ENCODE results near the gene STK24. TPM values are rescaled to one million over a fixed set of nuclear protein-coding genes. Genes with fewer than 3 reads are reported as not detected.

STK24 gene
- total RNA-seq, 2 experiments from 2014 or later: 60.4 to 88.7 TPM

DNA sequence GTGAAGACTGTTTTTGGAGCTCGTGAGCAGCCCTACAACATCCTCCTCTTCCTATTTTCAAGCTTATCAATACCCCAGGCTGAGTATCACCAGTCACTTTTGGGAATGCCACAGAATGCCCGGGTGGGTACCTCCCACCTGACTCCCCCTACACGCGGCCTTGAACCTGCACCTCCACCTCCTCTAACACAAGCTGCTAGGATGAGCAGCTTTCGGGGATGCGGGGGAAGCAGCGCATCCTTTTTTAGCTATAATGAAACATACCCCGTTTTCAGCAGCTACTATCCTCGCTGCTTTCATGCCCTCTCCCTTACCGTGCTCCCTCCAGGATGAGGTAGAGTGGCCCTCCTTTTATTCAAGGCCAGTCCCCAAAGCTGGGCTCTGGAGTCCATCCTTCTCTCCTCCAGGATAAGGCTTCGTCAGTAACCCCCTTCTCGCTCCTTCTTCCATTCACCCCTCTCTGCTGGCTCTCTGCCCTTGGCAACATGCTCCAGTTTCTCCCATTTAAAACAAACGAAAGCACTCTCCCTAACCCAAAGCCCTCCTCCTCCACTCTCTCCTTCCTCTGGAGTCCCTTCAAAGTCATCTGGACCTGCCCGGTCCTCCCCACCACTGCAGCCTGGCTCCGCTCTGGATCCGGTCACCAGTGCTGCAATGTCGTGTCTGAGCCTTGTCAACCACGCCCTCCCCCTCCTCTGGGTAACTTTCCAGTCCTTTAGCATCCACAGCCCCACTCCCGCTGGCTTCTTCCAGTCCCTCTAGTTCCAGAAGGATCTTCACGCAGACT lies 55.3 kb downstream of the STK24 start:
- Histone ChIP-seq H3K4me1 (ENCODE audit: insufficient read depth, low read length, poor library complexity, severe bottlenecking) (peaks cover 28% of the 10 kb centered on the region), H3K4me2 (ENCODE audit: low read length) (no peak overlapping the region), H3K27ac (ENCODE audit: low read depth, low read length, poor library complexity, severe bottlenecking) (no peak overlapping the region), H3K9me2 (ENCODE audit: insufficient read depth, low read length) (no peaks in the 10 kb centered on the region), H3K9me3 (ENCODE audit: low read length) (no peaks in the 10 kb centered on the region), H2AFZ (ENCODE audit: low read length) (no peak overlapping the region), H3K79me2 (ENCODE audit: insufficient read depth, low read depth, low read length) (peaks cover 39% of the 10 kb centered on the region), H3K36me3 (ENCODE audit: insufficient read depth, low read length) (peaks cover 16% of the 10 kb centered on the region), H4K20me1 (ENCODE audit: insufficient read depth, low read length) (peaks cover 4% of the 10 kb centered on the region; the same call in 1 of the 2 replicates), H3K4me3 (ENCODE audit: low read depth, low read length, poor library complexity, severe bottlenecking) (no peak overlapping the region)
- POLR2A ChIA-PET: interaction anchor here (0.6 kb wide), 1 partner anchor 31 kb away, joined by 4 read pairs; no protein-coding TSS in a partner anchor
- TF ChIP-seq EZH2phosphoT487 (IDR thresholded peaks at IDR 0.05; ENCODE audit: borderline replicate concordance, low read depth, low read length): no peak
- TF ChIP-seq, protein P1, sequence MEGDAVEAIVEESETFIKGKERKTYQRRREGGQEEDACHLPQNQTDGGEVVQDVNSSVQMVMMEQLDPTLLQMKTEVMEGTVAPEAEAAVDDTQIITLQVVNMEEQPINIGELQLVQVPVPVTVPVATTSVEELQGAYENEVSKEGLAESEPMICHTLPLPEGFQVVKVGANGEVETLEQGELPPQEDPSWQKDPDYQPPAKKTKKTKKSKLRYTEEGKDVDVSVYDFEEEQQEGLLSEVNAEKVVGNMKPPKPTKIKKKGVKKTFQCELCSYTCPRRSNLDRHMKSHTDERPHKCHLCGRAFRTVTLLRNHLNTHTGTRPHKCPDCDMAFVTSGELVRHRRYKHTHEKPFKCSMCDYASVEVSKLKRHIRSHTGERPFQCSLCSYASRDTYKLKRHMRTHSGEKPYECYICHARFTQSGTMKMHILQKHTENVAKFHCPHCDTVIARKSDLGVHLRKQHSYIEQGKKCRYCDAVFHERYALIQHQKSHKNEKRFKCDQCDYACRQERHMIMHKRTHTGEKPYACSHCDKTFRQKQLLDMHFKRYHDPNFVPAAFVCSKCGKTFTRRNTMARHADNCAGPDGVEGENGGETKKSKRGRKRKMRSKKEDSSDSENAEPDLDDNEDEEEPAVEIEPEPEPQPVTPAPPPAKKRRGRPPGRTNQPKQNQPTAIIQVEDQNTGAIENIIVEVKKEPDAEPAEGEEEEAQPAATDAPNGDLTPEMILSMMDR (conservative IDR thresholded peaks at IDR 0.05; ENCODE audit: low read length): no peak
- BruUV-seq (replicated peaks): no TSS peak
- no peak for DNase-seq (ENCODE audit: low spot score)
- CTCF ChIA-PET (ENCODE audit: unreplicated experiment): no interaction called here
- intact Hi-C loops (cut with micrococcal nuclease; ENCODE audit: unreplicated experiment): no loop called here

DNA sequence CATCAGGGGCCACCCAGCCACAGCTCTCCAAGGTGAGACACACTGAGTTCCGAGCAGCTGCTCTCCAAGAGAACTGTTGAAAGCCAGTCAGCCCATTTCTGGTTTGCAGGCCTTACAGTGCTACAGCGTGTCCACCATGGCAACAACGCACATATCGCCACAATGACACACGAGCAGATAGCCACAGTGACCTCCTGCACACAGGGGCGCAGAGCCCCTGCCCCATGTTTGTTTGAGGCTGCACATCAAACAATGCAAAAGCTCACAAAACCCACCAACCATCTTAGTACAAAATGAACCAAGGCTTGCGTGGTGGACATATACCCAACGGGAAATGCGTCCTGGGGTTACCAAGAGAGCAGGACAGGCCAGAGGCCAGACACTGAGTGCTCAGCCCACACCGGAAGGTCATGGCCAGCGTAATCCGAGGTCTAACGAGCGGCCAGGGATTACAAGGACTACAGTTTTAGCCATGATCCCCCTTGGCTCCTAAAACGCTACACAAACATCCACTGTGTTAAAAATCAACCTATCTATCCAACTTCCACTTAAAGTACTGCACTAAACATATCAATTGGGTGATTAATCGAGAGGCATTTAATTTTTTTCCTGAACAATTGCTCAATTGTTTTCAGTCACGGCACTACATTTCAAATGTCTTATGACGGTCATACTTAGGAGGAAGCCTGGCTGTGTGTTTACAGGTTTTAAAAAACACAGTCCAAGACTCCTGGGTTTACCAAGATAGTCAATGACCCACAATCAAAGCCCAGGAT lies 56.0 kb downstream of the STK24 start:
- peaks cover 4% of the 10 kb centered on the region; the same call in 1 of the 2 replicates for H4K20me1 ChIP-seq (ENCODE audit: insufficient read depth, low read length)
- CTCF ChIA-PET (ENCODE audit: unreplicated experiment): no interaction called here

More for the DNA sequence above, 56.0 kb downstream of the STK24 start:
- Histone ChIP-seq H3K4me2 (ENCODE audit: low read length) (no peak overlapping the region), H3K9me3 (ENCODE audit: low read length) (no peaks in the 10 kb centered on the region), H3K79me2 (ENCODE audit: insufficient read depth, low read depth, low read length) (peaks cover 35% of the 10 kb centered on the region), H3K4me1 (ENCODE audit: insufficient read depth, low read length, poor library complexity, severe bottlenecking) (peaks cover 27% of the 10 kb centered on the region), H3K36me3 (ENCODE audit: insufficient read depth, low read length) (peaks cover 24% of the 10 kb centered on the region), H2AFZ (ENCODE audit: low read length) (no peak overlapping the region), H3K4me3 (ENCODE audit: low read depth, low read length, poor library complexity, severe bottlenecking) (no peak overlapping the region), H3K9me2 (ENCODE audit: insufficient read depth, low read length) (no peaks in the 10 kb centered on the region), H3K27ac (ENCODE audit: low read depth, low read length, poor library complexity, severe bottlenecking) (no peak overlapping the region)
- DNase-seq (ENCODE audit: low spot score): no peak
- no peak for TF ChIP-seq EZH2phosphoT487 (IDR thresholded peaks at IDR 0.05; ENCODE audit: borderline replicate concordance, low read depth, low read length)
- TF ChIP-seq, protein P1 (conservative IDR thresholded peaks at IDR 0.05; ENCODE audit: low read length): no peak
- POLR2A ChIA-PET: interaction anchor here (1.3 kb wide), 1 partner anchor 16 kb away, joined by 4 read pairs; no protein-coding TSS in a partner anchor
- intact Hi-C loops (cut with micrococcal nuclease; ENCODE audit: unreplicated experiment): no loop called here
- no TSS peak for BruUV-seq (replicated peaks)

Measured in OCI-LY7 (cell line).